ENCODE measurements around the gene CEBPA. TPM values are rescaled to one million over a fixed set of nuclear protein-coding genes. Genes with fewer than 3 reads are reported as not detected.

CEBPA gene
- 1 to 10 TPM; 1.8 to 2.1 TPM for total RNA-seq
- 1.2 TPM for polyA plus RNA-seq (2013, experiment 1 of 2)
- polyA plus RNA-seq (2013, experiment 2 of 2) = 1.0 TPM
- long read RNA-seq, experiment 1 = 0 reads
- long read RNA-seq, experiment 2, partial matches to known transcripts = 0 of 1 reads
- long read RNA-seq, experiment 2, other reads (novel, unspliced or antisense) = 0 of 1 reads
- long read RNA-seq, experiment 3 = 0 reads
- long read RNA-seq, experiment 4 = 0 reads

- WGBS, 2 experiments (ENCODE audit: insufficient coverage in 1 of 2, insufficient read length in 1 of 2) = 1% methylated on average over 32 to 111 of the region's 111 CpGs
- Mint-ChIP-seq H3K27me3 (ENCODE audit: insufficient read depth) (peaks cover 50% of the 10 kb centered on the region), H3K4me1 (peaks cover 15% of the 10 kb centered on the region), H3K36me3 (ENCODE audit: low read depth) (no peaks in the 10 kb centered on the region), H3K9me3 (no peaks in the 10 kb centered on the region), H3K4me3 (peak within 1 kb of the TSS; percentile 56), H3K27ac (no peak within 1 kb of the TSS)
- H3K4me1 ChIP-seq (ENCODE audit: control insufficient read depth, insufficient read depth, low read length) = no peaks in the 10 kb centered on the region
- H3K9ac ChIP-seq (ENCODE audit: extremely low read depth, low read length, poor library complexity, severe bottlenecking) = peak within 1 kb of the TSS; percentile 51
- H3K4me3 ChIP-seq (ENCODE audit: low read length) = peak within 1 kb of the TSS; percentile 77
- H3K36me3 ChIP-seq (ENCODE audit: control insufficient read depth, insufficient read depth, low read length) = no peaks in the 10 kb centered on the region
- peak; percentile 74 for TF ChIP-seq CTCF (conservative IDR thresholded peaks at IDR 0.05)
- no peaks in the 10 kb centered on the region for H3K9me3 ChIP-seq (ENCODE audit: control insufficient read depth, low read length)
- no peak within 1 kb of the TSS for H3K27ac ChIP-seq (ENCODE audit: low read depth, low read length)
- DNase-seq = peak; percentile 93
- peaks cover 45% of the 10 kb centered on the region for H3K27me3 ChIP-seq (ENCODE audit: control insufficient read depth, insufficient read depth, low read length, poor library complexity, severe bottlenecking)
Measured at GRCh38 chr19:33302175-33302973, at the start of gene CEBPA. TSS of gene CEBPA (minus strand) at chr19:33302534. CDS start at chr19:33302414, 120 bp downstream.

- no peaks in the 10 kb centered on the region for H3K36me3 ChIP-seq (ENCODE audit: control insufficient read depth, insufficient read depth, low read length)
- H3K4me3 ChIP-seq (ENCODE audit: low read length) = no peak overlapping the region
- peaks cover 5% of the 10 kb centered on the region for H3K9me3 Mint-ChIP-seq
- 79 to 90% methylated on average over 10 to 12 of the region's 12 CpGs for WGBS, 2 experiments (ENCODE audit: insufficient coverage in 1 of 2, insufficient read length in 1 of 2)
- H3K4me3 Mint-ChIP-seq = no peak overlapping the region
- no peaks in the 10 kb centered on the region for H3K36me3 Mint-ChIP-seq (ENCODE audit: low read depth)
- H3K4me1 ChIP-seq (ENCODE audit: control insufficient read depth, insufficient read depth, low read length) = no peaks in the 10 kb centered on the region
- peaks cover 17% of the 10 kb centered on the region for H3K27me3 Mint-ChIP-seq (ENCODE audit: insufficient read depth)
- H3K9me3 ChIP-seq (ENCODE audit: control insufficient read depth, low read length) = no peaks in the 10 kb centered on the region
- no peaks in the 10 kb centered on the region for H3K4me1 Mint-ChIP-seq
- H3K27me3 ChIP-seq (ENCODE audit: control insufficient read depth, insufficient read depth, low read length, poor library complexity, severe bottlenecking) = peaks cover under 1% of the 10 kb centered on the region
- H3K9ac ChIP-seq (ENCODE audit: extremely low read depth, low read length, poor library complexity, severe bottlenecking) = no peak overlapping the region
- no peak for TF ChIP-seq CTCF (conservative IDR thresholded peaks at IDR 0.05)
- no peak for DNase-seq
- no peak overlapping the region for H3K27ac ChIP-seq (ENCODE audit: low read depth, low read length)
- H3K27ac Mint-ChIP-seq = no peak overlapping the region
Measured at GRCh38 chr19:33350538-33351309, 48.4 kb upstream of the CEBPA start.
